ENCODE results near the gene MBNL2. TPM values are rescaled to one million over a fixed set of nuclear protein-coding genes. Genes with fewer than 3 reads are reported as not detected.

MBNL2 gene
- total RNA-seq, 4 donors from 2014 or later = 113 to 129 (median 118) TPM

- Histone ChIP-seq H3K27ac (peak overlapping the region in 2 of 4 donors; percentile 9 to 35), H3K4me3 (no peak overlapping the region), H3K36me3 (no peaks in the 10 kb centered on the region), H3K9me3 (no peaks in the 10 kb centered on the region), H3K27me3 (no peaks in the 10 kb centered on the region), H3K4me1 (peaks cover 25 to 97% (median 42%) of the 10 kb centered on the region in 3 donors)
- WGBS, 2 donors (ENCODE audit: low coverage in 1 of 2) = 83 to 85% methylated on average over 9 of the region's 9 CpGs
- TF ChIP-seq POLR2AphosphoS5 (IDR thresholded peaks at IDR 0.05) = no peak
- TF ChIP-seq POLR2A (IDR thresholded peaks at IDR 0.05) = no peak
- no peak for TF ChIP-seq CTCF (IDR thresholded peaks at IDR 0.05)
- TF ChIP-seq EP300 (IDR thresholded peaks at IDR 0.05) = no peak
- no peak for ATAC-seq
Observed at GRCh38 chr13:97286317-97287046, 64.3 kb downstream of the MBNL2 start.

- H3K27me3 ChIP-seq = no peaks in the 10 kb centered on the region
- H3K27ac ChIP-seq = peak overlapping the region in 1 of 4 donors; percentile 35
- H3K4me1 ChIP-seq = peaks cover 25 to 93% (median 42%) of the 10 kb centered on the region in 3 donors
- no peak overlapping the region for H3K4me3 ChIP-seq
- H3K9me3 ChIP-seq = no peaks in the 10 kb centered on the region
- 59 to 68% methylated on average over 5 of the region's 5 CpGs for WGBS, 2 donors (ENCODE audit: low coverage in 1 of 2)
- H3K36me3 ChIP-seq = no peaks in the 10 kb centered on the region
- ATAC-seq = no peak
- TF ChIP-seq POLR2AphosphoS5 (IDR thresholded peaks at IDR 0.05) (no peak), POLR2A (IDR thresholded peaks at IDR 0.05) (no peak), CTCF (IDR thresholded peaks at IDR 0.05) (no peak), EP300 (IDR thresholded peaks at IDR 0.05) (no peak)
Observed at GRCh38 chr13:97287047-97287383, 64.9 kb downstream of the MBNL2 start.

- H3K9me3 ChIP-seq = no peaks in the 10 kb centered on the region
- H3K36me3 ChIP-seq = no peaks in the 10 kb centered on the region
- WGBS, 2 donors (ENCODE audit: low coverage in 1 of 2) = 73 to 78% methylated on average over 2 of the region's 2 CpGs
- H3K4me1 ChIP-seq = peaks cover 23 to 84% (median 33%) of the 10 kb centered on the region in 3 donors
- no peaks in the 10 kb centered on the region for H3K27me3 ChIP-seq
- no peak for TF ChIP-seq POLR2AphosphoS5 (IDR thresholded peaks at IDR 0.05)
- no peak for TF ChIP-seq POLR2A (IDR thresholded peaks at IDR 0.05)
- no peak for TF ChIP-seq CTCF (IDR thresholded peaks at IDR 0.05)
- no peak for TF ChIP-seq EP300 (IDR thresholded peaks at IDR 0.05)
- ATAC-seq = no peak
- H3K27ac ChIP-seq = peak overlapping the region; percentile 5 to 29 (median 20)
- no peak overlapping the region for H3K4me3 ChIP-seq
Observed at GRCh38 chr13:97288486-97288900, 66.4 kb downstream of the MBNL2 start.

GRCh38 chr13:97289514-97290298 lies 67.6 kb downstream of the MBNL2 start:
- WGBS, 2 donors (ENCODE audit: low coverage in 1 of 2) = 89 to 94% methylated on average over 4 of the region's 4 CpGs
- TF ChIP-seq POLR2A (IDR thresholded peaks at IDR 0.05) = no peak
- no peak for TF ChIP-seq EP300 (IDR thresholded peaks at IDR 0.05)
- TF ChIP-seq CTCF (IDR thresholded peaks at IDR 0.05) = no peak
- no peak for TF ChIP-seq POLR2AphosphoS5 (IDR thresholded peaks at IDR 0.05)
- no peaks in the 10 kb centered on the region for H3K36me3 ChIP-seq
- no peak for ATAC-seq
- H3K4me3 ChIP-seq = no peak overlapping the region
- peaks cover 29 to 84% (median 33%) of the 10 kb centered on the region in 3 donors for H3K4me1 ChIP-seq
- no peaks in the 10 kb centered on the region for H3K27me3 ChIP-seq
- no peaks in the 10 kb centered on the region for H3K9me3 ChIP-seq
- peak overlapping the region in 1 of 4 donors; percentile 29 for H3K27ac ChIP-seq
